GM12878 (cell line): ENCODE data around the gene CDH8. TPM values are rescaled to one million over a fixed set of nuclear protein-coding genes. Genes with fewer than 3 reads are reported as not detected.

ENCODE experiments used
- ATAC-seq: fragments of 200-7000 bp; cut with Tn5 transposase; 3 replicates; pipeline ENCODE4 v1.9.1; 2020; ENCODE audit warnings: mild to moderate bottlenecking, moderate library complexity
- BruUV-seq: library from RNA; stranded (reverse); fragments of 400-500 nt; replicated peaks from 2 replicates; lab custom pipeline; 2021; lab: Mats Ljungman, UMichigan
- CTCF ChIA-PET: fragments of 300-600 bp; sonication (Branson Sonifier 250); formaldehyde crosslinking; extraction: SDS; loops from one replicate; lab custom pipeline; 2021; ENCODE audit warnings: inconsistent platforms; lab: Yijun Ruan, JAX
- POLR2A ChIA-PET: fragments of 350-600 bp; formaldehyde crosslinking; extraction: SDS; loops from one replicate; lab custom pipeline; 2021; ENCODE audit warnings: inconsistent platforms; lab: Charles Lee
- RAD21 ChIA-PET: fragments of 300-600 bp; sonication (Branson Sonifier 250); formaldehyde crosslinking; loops from one replicate; lab custom pipeline; 2023; ENCODE audit warnings: antibody characterized with exemption; ENCODE audit not compliant: unreplicated experiment; lab: Charles Lee
- SMC1A ChIA-PET: fragments of 300-600 bp; sonication (Branson Sonifier 250); formaldehyde crosslinking; loops from one replicate; lab custom pipeline; 2023; ENCODE audit not compliant: unreplicated experiment, uncharacterized antibody; lab: Charles Lee
- DNase-seq: peaks from one replicate; pipeline ENCODE4 v3.0.0-alpha.2; 2011; ENCODE audit warnings: low read depth, low spot score
- FAIRE-seq: peaks from 3 replicates; lab custom pipeline; 2011; peaks lifted over from hg19 to GRCh38; lab: Jason Lieb, UNC
- H2AFZ ChIP-seq: 2 replicates; pipeline ENCODE4 v1.6.0; 2011; ENCODE audit warnings: low read depth, low read length, control low read depth; ENCODE audit not compliant: control insufficient read depth
- H3K27ac ChIP-seq: 2 replicates; pipeline ENCODE4 v1.5.1; 2011; ENCODE audit warnings: control low read depth; ENCODE audit not compliant: control insufficient read depth, insufficient read depth
- H3K27me3 ChIP-seq, 2 experiments: replicated peaks in 1 of 2; 2 replicates each; pipeline versions ENCODE4 v1.6.0 to v1.6.1; 2011; ENCODE audit warnings: low read length in 1 of 2; ENCODE audit not compliant: control insufficient read depth in 2 of 2, insufficient read depth in 2 of 2
- H3K36me3 ChIP-seq, 2 experiments: 2 replicates each; pipeline ENCODE4 v1.5.1; 2011; ENCODE audit warnings: low read length in 1 of 2; ENCODE audit not compliant: control insufficient read depth in 2 of 2, insufficient read depth in 2 of 2
- H3K4me1 ChIP-seq: 2 replicates; pipeline ENCODE4 v1.6.1; 2011; ENCODE audit warnings: mild to moderate bottlenecking, low read length, moderate library complexity, mixed read lengths; ENCODE audit not compliant: control insufficient read depth, insufficient read depth
- H3K4me2 ChIP-seq: 2 replicates; pipeline ENCODE4 v1.6.0; 2011; ENCODE audit warnings: control low read depth; ENCODE audit not compliant: control insufficient read depth, insufficient read depth
- H3K4me3 ChIP-seq: fragments of 200-600 bp; sonication (generic); 2 replicates; pipeline ENCODE4 v1.5.1; 2016
- H3K79me2 ChIP-seq: 2 replicates; pipeline ENCODE4 v1.6.0; 2011; ENCODE audit warnings: low read length; ENCODE audit not compliant: control insufficient read depth, insufficient read depth
- H3K9ac ChIP-seq: 2 replicates; pipeline ENCODE4 v1.8.0; 2011; ENCODE audit warnings: low read length, control low read depth, mixed read lengths; ENCODE audit not compliant: control insufficient read depth, insufficient read depth
- H3K9me3 ChIP-seq: replicated peaks from 3 replicates; pipeline ENCODE4 v1.5.1; 2011; ENCODE audit warnings: mild to moderate bottlenecking, low read length; ENCODE audit not compliant: control insufficient read depth, insufficient read depth
- H4K20me1 ChIP-seq: 2 replicates; pipeline ENCODE4 v1.6.0; 2011; ENCODE audit not compliant: control insufficient read depth, insufficient read depth
- ASH2L ChIP-seq: fragments of 300-600, 200-600 bp; sonication (generic); IDR thresholded peaks from 2 replicates; pipeline ENCODE4 v1.6.1; 2017; ENCODE audit warnings: low read depth, mild to moderate bottlenecking, borderline replicate concordance
- BCL11A ChIP-seq: IDR thresholded peaks from 2 replicates; pipeline ENCODE4 v1.6.1; 2011; ENCODE audit warnings: low read depth, low read length
- CEBPB ChIP-seq, 2 experiments: fragments of 150-350 bp in 1 of 2; IDR thresholded peaks; 2 replicates each; pipeline ENCODE4 v1.6.1; 2012 to 2014; ENCODE audit warnings: low read depth in 2 of 2, low read length in 2 of 2, borderline replicate concordance in 1 of 2, inconsistent platforms in 1 of 2
- FOXK2 ChIP-seq: fragments of 450-650 bp; IDR thresholded peaks from 2 replicates; pipeline ENCODE4 v1.6.1; 2017; ENCODE audit warnings: mild to moderate bottlenecking, moderate library complexity
- HDGF ChIP-seq: fragments of 450-650 bp; IDR thresholded peaks from 2 replicates; pipeline ENCODE4 v1.6.1; 2016; ENCODE audit warnings: antibody characterized with exemption
- KLF5 ChIP-seq: fragments of 450-650 bp; IDR thresholded peaks from 2 replicates; pipeline ENCODE4 v1.6.1; 2014; ENCODE audit warnings: mild to moderate bottlenecking; ENCODE audit not compliant: partially characterized antibody
- NFXL1 ChIP-seq: fragments of 450-650 bp; IDR thresholded peaks from 2 replicates; pipeline ENCODE4 v1.6.1; 2017; ENCODE audit warnings: antibody characterized with exemption, mild to moderate bottlenecking, borderline replicate concordance
- NFYA ChIP-seq: IDR thresholded peaks from 2 replicates; pipeline ENCODE4 v1.6.1; 2011; ENCODE audit warnings: low read depth, mild to moderate bottlenecking, low read length, improper control_type of control experiment, borderline replicate concordance
- PAX5 ChIP-seq: IDR thresholded peaks from 2 replicates; pipeline ENCODE4 v1.6.1; 2011; ENCODE audit warnings: low read depth, low read length, borderline replicate concordance
- PKNOX1 ChIP-seq: fragments of 450-650 bp; IDR thresholded peaks from 2 replicates; pipeline ENCODE4 v1.6.1; 2016; ENCODE audit warnings: mild to moderate bottlenecking
- POLR2AphosphoS2 ChIP-seq: IDR thresholded peaks from 2 replicates; pipeline ENCODE4 v1.6.1; 2011; ENCODE audit warnings: low read depth, mild to moderate bottlenecking, low read length, improper control_type of control experiment, moderate library complexity
- RELB ChIP-seq: fragments of 450-650 bp; IDR thresholded peaks from 2 replicates; pipeline ENCODE4 v1.6.1; 2017; ENCODE audit warnings: low read depth, mild to moderate bottlenecking, moderate library complexity
- REST ChIP-seq: IDR thresholded peaks from 2 replicates; pipeline ENCODE4 v1.6.1; 2012; ENCODE audit warnings: mild to moderate bottlenecking, low read depth, low read length
- TAF1 ChIP-seq: IDR thresholded peaks from 2 replicates; pipeline ENCODE4 v1.6.1; 2011; ENCODE audit warnings: mild to moderate bottlenecking, low read depth, low read length, borderline replicate concordance
- TARDBP ChIP-seq: IDR thresholded peaks from 2 replicates; pipeline ENCODE4 v1.6.1; 2016; ENCODE audit warnings: borderline replicate concordance
- ZNF207 ChIP-seq: fragments of 450-650 bp; IDR thresholded peaks from 2 replicates; pipeline ENCODE4 v1.6.1; 2014; ENCODE audit warnings: antibody characterized with exemption, mild to moderate bottlenecking, borderline replicate concordance
- WGBS: methylation state at CpG from one replicate; pipeline ENCODE4 v1.1.6; 2016; ENCODE audit warnings: low lambda C conversion rate; ENCODE audit not compliant: insufficient replicate concordance, insufficient coverage; ENCODE audit errors: missing lambda C conversion rate; 5-methylcytosine and 5-hydroxymethylcytosine counted together
- in situ Hi-C: fragments of 300-500 bp; cut with MboI; formaldehyde crosslinking; loops from 9 replicates; pipeline ENCODE4 v1.14.3; 2018; ENCODE audit warnings: mixed read lengths
- intact Hi-C: fragments of 100-400 bp; cut with micrococcal nuclease; formaldehyde crosslinking; loops from one replicate; pipeline ENCODE4 v1.14.2; 2022; ENCODE audit not compliant: unreplicated experiment
- polyA plus RNA-seq, 11 experiments: library from polyadenylated mRNA; depleted of rRNA in 4 of 11; unstranded in 6 of 11; stranded (reverse) in 5 of 11; fragments of >200 nt; fragmentation: Nextera tagmentation in 4 of 11; fragmentation: Illumina TruSeq in 1 of 11; extraction: Ambion mirVana in 4 of 11; extraction: Trizol in 1 of 11; gene quantifications; 1 replicate in 1 of 11; 2 replicates in 10 of 11; pipeline versions ENCODE4 v1.2.1 to v1.2.3, GENCODE V29; 2011 to 2016; ENCODE audit warnings: inconsistent platforms in 2 of 11, missing spikeins in 2 of 11, low read depth in 1 of 11
- total RNA-seq, 4 experiments: library from RNA; depleted of rRNA in 3 of 4; stranded (reverse); fragments of >200 nt in 3 of 4; fragmentation: Illumina TruSeq in 1 of 4; extraction: Trizol in 1 of 4; gene quantifications; 2 replicates each; pipeline versions ENCODE4 v1.2.1 to v1.2.3, GENCODE V29; 2013 to 2021

The CDH8 gene
- total and polyA plus RNA-seq, 10 of the 15 experiments (the other 5 are each of a cell fraction or from before 2014, with no cell fraction given) = 0.13 to 0.68 (median 0.25) TPM; not detected in 3

- TF ChIP-seq PAX5 (no peak), NFYA (no peak), TARDBP (no peak), RELB (no peak)
Observed at GRCh38 chr16:61645561-61645960, 390.7 kb downstream of the CDH8 start (continued).

GRCh38 chr16:61644736-61645135, 391.5 kb downstream of the CDH8 start:
- no peaks in the 10 kb centered on the region for H4K20me1 ChIP-seq
- H3K27ac ChIP-seq = no peak overlapping the region
- H3K9ac ChIP-seq = no peak overlapping the region
- no TSS peak for BruUV-seq
- ChIA-PET POLR2A (no interaction called here), CTCF (no interaction called here), SMC1A (no interaction called here), RAD21 (no interaction called here)
- H3K4me3 ChIP-seq = no peak overlapping the region
- no peak for FAIRE-seq
- H3K36me3 ChIP-seq = no peaks in the 10 kb centered on the region
- H3K4me2 ChIP-seq = no peak overlapping the region
- in situ Hi-C loops (no loop called here), intact Hi-C loops (no loop called here)
- no peaks in the 10 kb centered on the region for H3K27me3 ChIP-seq
- no peak overlapping the region for H2AFZ ChIP-seq
- no peaks in the 10 kb centered on the region for H3K79me2 ChIP-seq
- no peaks in the 10 kb centered on the region for H3K9me3 ChIP-seq
- no peak for ATAC-seq
- no peak for DNase-seq
- no peaks in the 10 kb centered on the region for H3K4me1 ChIP-seq
- WGBS = 41% methylated on average over 3 of the region's 3 CpGs
- no peak for TF ChIP-seq ZNF207
- TF ChIP-seq BCL11A = no peak
- no peak for TF ChIP-seq REST
- TF ChIP-seq RELB = no peak
- no peak for TF ChIP-seq KLF5
- no peak for TF ChIP-seq ASH2L
- no peak for TF ChIP-seq FOXK2
- no peak for TF ChIP-seq TAF1
- TF ChIP-seq POLR2AphosphoS2 = no peak
- no peak for TF ChIP-seq HDGF
- TF ChIP-seq CEBPB (IDR thresholded peaks at IDR 0.05; ENCODE audit: borderline replicate concordance in 1 of 2, low read depth in 2 of 2, low read length in 2 of 2) = no peak
- no peak for TF ChIP-seq NFXL1
- TF ChIP-seq PKNOX1 = no peak
